GM23338 (cell line): ENCODE measurements around the gene HOXA5. TPM values are rescaled to one million over a fixed set of nuclear protein-coding genes. Genes with fewer than 3 reads are reported as not detected.

Experiments
- ATAC-seq: fragments of 200-7000 bp; cut with Tn5 transposase; 3 replicates; pipeline ENCODE4 v1.9.1; 2020
- DNase-seq: peaks from one replicate; pipeline ENCODE4 v3.0.0-alpha.2; 2015; ENCODE audit warnings: low spot score
- H2AFZ ChIP-seq: fragments of 200-600 bp; sonication (generic); 2 replicates; pipeline ENCODE4 v1.8.0; 2016; ENCODE audit warnings: antibody characterized with exemption, mild to moderate bottlenecking, moderate library complexity
- H3F3A ChIP-seq: fragments of 200-600 bp; sonication (generic); replicated peaks from 2 replicates; pipeline ENCODE4 v1.8.0; 2017; ENCODE audit warnings: antibody characterized with exemption, mixed run types, low read depth
- H3K27ac ChIP-seq: fragments of 200-600 bp; sonication (generic); 2 replicates; pipeline ENCODE4 v1.6.1; 2016; ENCODE audit warnings: low read depth
- H3K27me3 ChIP-seq: fragments of 200-600 bp; sonication (generic); 2 replicates; pipeline ENCODE4 v1.8.0; 2016; ENCODE audit warnings: mild to moderate bottlenecking, mixed run types, moderate library complexity; ENCODE audit not compliant: insufficient read depth
- H3K36me3 ChIP-seq: fragments of 200-600 bp; sonication (generic); 2 replicates; pipeline ENCODE4 v1.8.0; 2016; ENCODE audit warnings: mild to moderate bottlenecking; ENCODE audit not compliant: insufficient read depth
- H3K4me1 ChIP-seq: fragments of 200-600 bp; sonication (generic); 2 replicates; pipeline ENCODE4 v1.8.0; 2016; ENCODE audit warnings: mild to moderate bottlenecking, moderate library complexity; ENCODE audit not compliant: insufficient read depth
- H3K4me2 ChIP-seq: fragments of 200-600 bp; sonication (generic); 2 replicates; pipeline ENCODE4 v1.7.1; 2017; ENCODE audit warnings: mixed run types
- H3K4me3 ChIP-seq: fragments of 200-600 bp; sonication (generic); 2 replicates; pipeline ENCODE4 v1.6.1; 2016; ENCODE audit warnings: mixed run types
- H3K79me2 ChIP-seq: fragments of 200-600 bp; sonication (generic); replicated peaks from 2 replicates; pipeline ENCODE4 v1.8.0; 2017; ENCODE audit warnings: mild to moderate bottlenecking; ENCODE audit not compliant: insufficient read depth
- H3K9me2 ChIP-seq: fragments of 200-600 bp; sonication (generic); 2 replicates; pipeline ENCODE4 v1.8.0; 2017; ENCODE audit not compliant: insufficient read depth
- H4K20me1 ChIP-seq: fragments of 200-600 bp; sonication (generic); replicated peaks from 2 replicates; pipeline ENCODE4 v1.8.0; 2017; ENCODE audit warnings: mild to moderate bottlenecking; ENCODE audit not compliant: insufficient read depth
- H3K27ac Mint-ChIP-seq: 2 replicates; pipeline ENCODE4 v1.8.0; 2020; ENCODE audit warnings: inconsistent platforms, mild to moderate bottlenecking, moderate library complexity, mixed read lengths
- H3K27me3 Mint-ChIP-seq: 3 replicates; pipeline ENCODE4 v1.8.0; 2022; ENCODE audit warnings: low read depth, mild to moderate bottlenecking, moderate library complexity, mixed read lengths, inconsistent platforms; ENCODE audit not compliant: insufficient read depth, poor library complexity
- H3K36me3 Mint-ChIP-seq: 3 replicates; pipeline ENCODE4 v1.8.0; 2021; ENCODE audit warnings: low read depth, mild to moderate bottlenecking, inconsistent platforms, moderate library complexity, mixed read lengths
- H3K4me1 Mint-ChIP-seq: 3 replicates; pipeline ENCODE4 v1.8.0; 2020; ENCODE audit warnings: mild to moderate bottlenecking, inconsistent platforms, mixed read lengths
- H3K4me3 Mint-ChIP-seq: 3 replicates; pipeline ENCODE4 v1.8.0; 2021; ENCODE audit warnings: moderate library complexity, mild to moderate bottlenecking, inconsistent platforms, mixed read lengths
- H3K9me3 Mint-ChIP-seq: 3 replicates; pipeline ENCODE4 v1.8.0; 2020; ENCODE audit warnings: moderate library complexity, mild to moderate bottlenecking, inconsistent platforms, mixed read lengths
- CREB1 ChIP-seq: fragments of 250-450 bp; sonication (Bioruptor Pico); IDR thresholded peaks from 2 replicates; pipeline ENCODE4 v1.5.0; 2020; ENCODE audit warnings: low read depth, mild to moderate bottlenecking, moderate library complexity
- EZH2 ChIP-seq: fragments of 200-600 bp; sonication (generic); IDR thresholded peaks from one replicate; pipeline ENCODE4 v1.8.0; 2017; ENCODE audit warnings: antibody characterized with exemption, mild to moderate bottlenecking, low read depth; ENCODE audit not compliant: unreplicated experiment
- EZH2phosphoT487 ChIP-seq: fragments of 200-600 bp; sonication (generic); IDR thresholded peaks from one replicate; pipeline ENCODE4 v1.8.1; 2018; ENCODE audit warnings: antibody characterized with exemption; ENCODE audit not compliant: unreplicated experiment
- NANOG ChIP-seq: IDR thresholded peaks from 2 replicates; pipeline ENCODE4 v1.6.1; 2016; ENCODE audit warnings: antibody characterized with exemption, borderline replicate concordance
- POLR2AphosphoS5 ChIP-seq: IDR thresholded peaks from 2 replicates; pipeline ENCODE4 v1.6.1; 2016; ENCODE audit warnings: antibody characterized with exemption, low read depth
- STAT1 ChIP-seq: IDR thresholded peaks from one replicate; pipeline ENCODE4 v1.6.1; 2016; ENCODE audit warnings: antibody characterized with exemption; ENCODE audit not compliant: unreplicated experiment
- ZNF114 ChIP-seq: fragments of 250-450 bp; sonication (Bioruptor Pico); IDR thresholded peaks from 2 replicates; pipeline ENCODE4 v1.5.0; 2020; ENCODE audit warnings: mild to moderate bottlenecking, moderate library complexity
- ZNF331 ChIP-seq: fragments of 250-450 bp; sonication (Bioruptor Pico); IDR thresholded peaks from 2 replicates; pipeline ENCODE4 v1.5.0; 2020; ENCODE audit warnings: low read depth, mild to moderate bottlenecking, moderate library complexity
- polyA plus RNA-seq: library from polyadenylated mRNA; unstranded; fragments of >200 nt; fragmentation: Nextera tagmentation; extraction: Ambion mirVana; gene quantifications from 2 replicates; pipeline ENCODE4 v1.2.1, GENCODE V29; 2016
- total RNA-seq: library from RNA; depleted of rRNA; stranded (reverse); fragments of >200 nt; shearing (Covaris generic); gene quantifications from 2 replicates; pipeline ENCODE4 v1.2.3, GENCODE V29; 2014
- TF ChIP-seq, protein P1 (sequence below): fragments of 250-450 bp; sonication (Bioruptor Pico); IDR thresholded peaks from 2 replicates; pipeline ENCODE4 v1.5.0; 2020; ENCODE audit warnings: mild to moderate bottlenecking, moderate library complexity
- TF ChIP-seq, protein P2 (sequence below), 2 experiments: fragments of 200-600 bp in 1 of 2; sonication (generic) in 1 of 2; conservative IDR thresholded peaks; 2 replicates each; pipeline versions ENCODE4 v1.5.1 to v1.6.1; 2016 to 2017; ENCODE audit warnings: antibody characterized with exemption in 2 of 2, low read depth in 2 of 2, mild to moderate bottlenecking in 2 of 2, moderate library complexity in 1 of 2
- TF ChIP-seq, protein P3 (sequence below): IDR thresholded peaks from 2 replicates; pipeline ENCODE4 v1.6.1; 2016; ENCODE audit warnings: antibody characterized with exemption
- TF ChIP-seq, protein P4 (sequence below): IDR thresholded peaks from one replicate; pipeline ENCODE4 v1.6.1; 2018; ENCODE audit warnings: antibody characterized with exemption; ENCODE audit not compliant: unreplicated experiment

The HOXA5 gene
- total and polyA plus RNA-seq, 2 experiments from 2014 or later = not detected

DNA sequence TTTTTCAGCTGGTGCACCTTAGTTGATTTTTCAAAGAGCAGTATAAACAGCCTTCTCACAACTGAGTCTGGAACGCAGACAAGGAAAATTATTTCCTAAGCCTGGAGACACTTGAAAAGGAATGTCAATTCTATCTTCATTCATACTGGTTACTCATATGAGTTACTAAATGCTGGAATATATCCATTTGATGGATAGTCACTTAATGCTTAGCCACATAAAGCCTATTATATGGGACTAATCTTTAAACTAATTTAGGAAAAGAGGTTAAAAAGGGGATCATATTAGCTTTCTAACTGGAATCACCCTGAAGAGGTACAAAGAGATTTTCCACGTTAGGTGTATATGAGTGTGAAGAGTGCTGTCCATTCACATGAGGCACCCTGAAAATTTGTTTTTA, 11.3 kb downstream of the HOXA5 start (continued):
- TF ChIP-seq, protein P1, sequence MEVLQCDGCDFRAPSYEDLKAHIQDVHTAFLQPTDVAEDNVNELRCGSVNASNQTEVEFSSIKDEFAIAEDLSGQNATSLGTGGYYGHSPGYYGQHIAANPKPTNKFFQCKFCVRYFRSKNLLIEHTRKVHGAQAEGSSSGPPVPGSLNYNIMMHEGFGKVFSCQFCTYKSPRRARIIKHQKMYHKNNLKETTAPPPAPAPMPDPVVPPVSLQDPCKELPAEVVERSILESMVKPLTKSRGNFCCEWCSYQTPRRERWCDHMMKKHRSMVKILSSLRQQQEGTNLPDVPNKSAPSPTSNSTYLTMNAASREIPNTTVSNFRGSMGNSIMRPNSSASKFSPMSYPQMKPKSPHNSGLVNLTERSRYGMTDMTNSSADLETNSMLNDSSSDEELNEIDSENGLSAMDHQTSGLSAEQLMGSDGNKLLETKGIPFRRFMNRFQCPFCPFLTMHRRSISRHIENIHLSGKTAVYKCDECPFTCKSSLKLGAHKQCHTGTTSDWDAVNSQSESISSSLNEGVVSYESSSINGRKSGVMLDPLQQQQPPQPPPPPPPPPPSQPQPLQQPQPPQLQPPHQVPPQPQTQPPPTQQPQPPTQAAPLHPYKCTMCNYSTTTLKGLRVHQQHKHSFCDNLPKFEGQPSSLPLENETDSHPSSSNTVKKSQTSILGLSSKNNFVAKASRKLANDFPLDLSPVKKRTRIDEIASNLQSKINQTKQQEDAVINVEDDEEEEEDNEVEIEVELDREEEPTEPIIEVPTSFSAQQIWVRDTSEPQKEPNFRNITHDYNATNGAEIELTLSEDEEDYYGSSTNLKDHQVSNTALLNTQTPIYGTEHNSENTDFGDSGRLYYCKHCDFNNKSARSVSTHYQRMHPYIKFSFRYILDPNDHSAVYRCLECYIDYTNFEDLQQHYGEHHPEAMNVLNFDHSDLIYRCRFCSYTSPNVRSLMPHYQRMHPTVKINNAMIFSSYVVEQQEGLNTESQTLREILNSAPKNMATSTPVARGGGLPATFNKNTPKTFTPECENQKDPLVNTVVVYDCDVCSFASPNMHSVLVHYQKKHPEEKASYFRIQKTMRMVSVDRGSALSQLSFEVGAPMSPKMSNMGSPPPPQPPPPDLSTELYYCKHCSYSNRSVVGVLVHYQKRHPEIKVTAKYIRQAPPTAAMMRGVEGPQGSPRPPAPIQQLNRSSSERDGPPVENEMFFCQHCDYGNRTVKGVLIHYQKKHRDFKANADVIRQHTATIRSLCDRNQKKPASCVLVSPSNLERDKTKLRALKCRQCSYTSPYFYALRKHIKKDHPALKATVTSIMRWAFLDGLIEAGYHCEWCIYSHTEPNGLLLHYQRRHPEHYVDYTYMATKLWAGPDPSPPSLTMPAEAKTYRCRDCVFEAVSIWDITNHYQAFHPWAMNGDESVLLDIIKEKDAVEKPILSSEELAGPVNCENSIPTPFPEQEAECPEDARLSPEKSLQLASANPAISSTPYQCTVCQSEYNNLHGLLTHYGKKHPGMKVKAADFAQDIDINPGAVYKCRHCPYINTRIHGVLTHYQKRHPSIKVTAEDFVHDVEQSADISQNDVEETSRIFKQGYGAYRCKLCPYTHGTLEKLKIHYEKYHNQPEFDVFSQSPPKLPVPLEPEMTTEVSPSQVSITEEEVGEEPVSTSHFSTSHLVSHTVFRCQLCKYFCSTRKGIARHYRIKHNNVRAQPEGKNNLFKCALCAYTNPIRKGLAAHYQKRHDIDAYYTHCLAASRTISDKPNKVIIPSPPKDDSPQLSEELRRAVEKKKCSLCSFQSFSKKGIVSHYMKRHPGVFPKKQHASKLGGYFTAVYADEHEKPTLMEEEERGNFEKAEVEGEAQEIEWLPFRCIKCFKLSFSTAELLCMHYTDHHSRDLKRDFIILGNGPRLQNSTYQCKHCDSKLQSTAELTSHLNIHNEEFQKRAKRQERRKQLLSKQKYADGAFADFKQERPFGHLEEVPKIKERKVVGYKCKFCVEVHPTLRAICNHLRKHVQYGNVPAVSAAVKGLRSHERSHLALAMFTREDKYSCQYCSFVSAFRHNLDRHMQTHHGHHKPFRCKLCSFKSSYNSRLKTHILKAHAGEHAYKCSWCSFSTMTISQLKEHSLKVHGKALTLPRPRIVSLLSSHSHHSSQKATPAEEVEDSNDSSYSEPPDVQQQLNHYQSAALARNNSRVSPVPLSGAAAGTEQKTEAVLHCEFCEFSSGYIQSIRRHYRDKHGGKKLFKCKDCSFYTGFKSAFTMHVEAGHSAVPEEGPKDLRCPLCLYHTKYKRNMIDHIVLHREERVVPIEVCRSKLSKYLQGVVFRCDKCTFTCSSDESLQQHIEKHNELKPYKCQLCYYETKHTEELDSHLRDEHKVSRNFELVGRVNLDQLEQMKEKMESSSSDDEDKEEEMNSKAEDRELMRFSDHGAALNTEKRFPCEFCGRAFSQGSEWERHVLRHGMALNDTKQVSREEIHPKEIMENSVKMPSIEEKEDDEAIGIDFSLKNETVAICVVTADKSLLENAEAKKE (CRISPR knock-in tag) = no peak
- TF ChIP-seq CREB1 (CRISPR knock-in tag) (no peak), ZNF331 (CRISPR knock-in tag) (no peak), NANOG (no peak)
- TF ChIP-seq, protein P2, sequence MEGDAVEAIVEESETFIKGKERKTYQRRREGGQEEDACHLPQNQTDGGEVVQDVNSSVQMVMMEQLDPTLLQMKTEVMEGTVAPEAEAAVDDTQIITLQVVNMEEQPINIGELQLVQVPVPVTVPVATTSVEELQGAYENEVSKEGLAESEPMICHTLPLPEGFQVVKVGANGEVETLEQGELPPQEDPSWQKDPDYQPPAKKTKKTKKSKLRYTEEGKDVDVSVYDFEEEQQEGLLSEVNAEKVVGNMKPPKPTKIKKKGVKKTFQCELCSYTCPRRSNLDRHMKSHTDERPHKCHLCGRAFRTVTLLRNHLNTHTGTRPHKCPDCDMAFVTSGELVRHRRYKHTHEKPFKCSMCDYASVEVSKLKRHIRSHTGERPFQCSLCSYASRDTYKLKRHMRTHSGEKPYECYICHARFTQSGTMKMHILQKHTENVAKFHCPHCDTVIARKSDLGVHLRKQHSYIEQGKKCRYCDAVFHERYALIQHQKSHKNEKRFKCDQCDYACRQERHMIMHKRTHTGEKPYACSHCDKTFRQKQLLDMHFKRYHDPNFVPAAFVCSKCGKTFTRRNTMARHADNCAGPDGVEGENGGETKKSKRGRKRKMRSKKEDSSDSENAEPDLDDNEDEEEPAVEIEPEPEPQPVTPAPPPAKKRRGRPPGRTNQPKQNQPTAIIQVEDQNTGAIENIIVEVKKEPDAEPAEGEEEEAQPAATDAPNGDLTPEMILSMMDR (conservative IDR thresholded peaks at IDR 0.05; ENCODE audit: low read depth in 2 of 2) = no peak

DNA sequence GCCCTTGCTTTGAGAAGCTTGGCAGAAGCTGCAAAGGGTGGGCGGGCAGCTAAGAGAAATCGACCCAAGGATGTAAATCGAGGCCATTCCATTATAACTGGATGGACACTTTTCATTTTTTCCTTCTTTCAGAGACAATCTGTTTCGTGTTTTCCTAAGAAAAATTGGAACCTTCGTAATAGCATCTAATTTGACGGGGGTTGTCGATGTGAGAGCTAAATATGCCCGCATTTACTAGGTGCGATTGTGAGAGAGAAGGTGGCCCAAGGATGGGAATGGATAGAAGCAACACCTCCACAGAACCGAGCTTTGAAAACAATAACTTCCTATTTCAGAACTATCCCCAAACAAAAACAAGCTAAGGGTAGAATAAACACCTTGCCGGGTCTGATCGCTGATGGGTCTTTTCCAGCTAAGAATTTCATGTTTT, 12.1 kb downstream of the HOXA5 start:
- H3K27me3 ChIP-seq = peaks cover 100% of the 10 kb centered on the region
- peak overlapping the region; percentile 84 for H3K4me2 ChIP-seq
- no peak overlapping the region for H3K27ac Mint-ChIP-seq
- no peaks in the 10 kb centered on the region for H3K79me2 ChIP-seq
- H3K4me3 Mint-ChIP-seq = peak overlapping the region; percentile 53
- no peaks in the 10 kb centered on the region; the same call in 2 of the 3 replicates for H3K4me1 Mint-ChIP-seq
- H3F3A ChIP-seq = peaks cover 54% of the 10 kb centered on the region
- H3K9me3 Mint-ChIP-seq = no peaks in the 10 kb centered on the region; the same call in 2 of the 3 replicates
- no peak for DNase-seq
- no peaks in the 10 kb centered on the region for H3K9me2 ChIP-seq
- no peaks in the 10 kb centered on the region for H3K36me3 ChIP-seq
- H3K4me1 ChIP-seq = peaks cover 7% of the 10 kb centered on the region; the same call in 1 of the 2 replicates
- H3K27me3 Mint-ChIP-seq = peaks cover 96% of the 10 kb centered on the region
- no peaks in the 10 kb centered on the region for H3K36me3 Mint-ChIP-seq
- no peak for ATAC-seq
- H4K20me1 ChIP-seq = peaks cover 65% of the 10 kb centered on the region
- H3K27ac ChIP-seq = no peak overlapping the region
- H3K4me3 ChIP-seq = peak overlapping the region; percentile 62
- peak overlapping the region; percentile 56; the same call in 1 of the 2 replicates for H2AFZ ChIP-seq
- TF ChIP-seq ZNF114 (CRISPR knock-in tag) (no peak), EZH2 (peak; percentile 87), POLR2AphosphoS5 (no peak), STAT1 (no peak), EZH2phosphoT487 (peak; percentile 6)
- TF ChIP-seq, protein P3, sequence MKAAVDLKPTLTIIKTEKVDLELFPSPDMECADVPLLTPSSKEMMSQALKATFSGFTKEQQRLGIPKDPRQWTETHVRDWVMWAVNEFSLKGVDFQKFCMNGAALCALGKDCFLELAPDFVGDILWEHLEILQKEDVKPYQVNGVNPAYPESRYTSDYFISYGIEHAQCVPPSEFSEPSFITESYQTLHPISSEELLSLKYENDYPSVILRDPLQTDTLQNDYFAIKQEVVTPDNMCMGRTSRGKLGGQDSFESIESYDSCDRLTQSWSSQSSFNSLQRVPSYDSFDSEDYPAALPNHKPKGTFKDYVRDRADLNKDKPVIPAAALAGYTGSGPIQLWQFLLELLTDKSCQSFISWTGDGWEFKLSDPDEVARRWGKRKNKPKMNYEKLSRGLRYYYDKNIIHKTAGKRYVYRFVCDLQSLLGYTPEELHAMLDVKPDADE = no peak
- TF ChIP-seq, protein P4, sequence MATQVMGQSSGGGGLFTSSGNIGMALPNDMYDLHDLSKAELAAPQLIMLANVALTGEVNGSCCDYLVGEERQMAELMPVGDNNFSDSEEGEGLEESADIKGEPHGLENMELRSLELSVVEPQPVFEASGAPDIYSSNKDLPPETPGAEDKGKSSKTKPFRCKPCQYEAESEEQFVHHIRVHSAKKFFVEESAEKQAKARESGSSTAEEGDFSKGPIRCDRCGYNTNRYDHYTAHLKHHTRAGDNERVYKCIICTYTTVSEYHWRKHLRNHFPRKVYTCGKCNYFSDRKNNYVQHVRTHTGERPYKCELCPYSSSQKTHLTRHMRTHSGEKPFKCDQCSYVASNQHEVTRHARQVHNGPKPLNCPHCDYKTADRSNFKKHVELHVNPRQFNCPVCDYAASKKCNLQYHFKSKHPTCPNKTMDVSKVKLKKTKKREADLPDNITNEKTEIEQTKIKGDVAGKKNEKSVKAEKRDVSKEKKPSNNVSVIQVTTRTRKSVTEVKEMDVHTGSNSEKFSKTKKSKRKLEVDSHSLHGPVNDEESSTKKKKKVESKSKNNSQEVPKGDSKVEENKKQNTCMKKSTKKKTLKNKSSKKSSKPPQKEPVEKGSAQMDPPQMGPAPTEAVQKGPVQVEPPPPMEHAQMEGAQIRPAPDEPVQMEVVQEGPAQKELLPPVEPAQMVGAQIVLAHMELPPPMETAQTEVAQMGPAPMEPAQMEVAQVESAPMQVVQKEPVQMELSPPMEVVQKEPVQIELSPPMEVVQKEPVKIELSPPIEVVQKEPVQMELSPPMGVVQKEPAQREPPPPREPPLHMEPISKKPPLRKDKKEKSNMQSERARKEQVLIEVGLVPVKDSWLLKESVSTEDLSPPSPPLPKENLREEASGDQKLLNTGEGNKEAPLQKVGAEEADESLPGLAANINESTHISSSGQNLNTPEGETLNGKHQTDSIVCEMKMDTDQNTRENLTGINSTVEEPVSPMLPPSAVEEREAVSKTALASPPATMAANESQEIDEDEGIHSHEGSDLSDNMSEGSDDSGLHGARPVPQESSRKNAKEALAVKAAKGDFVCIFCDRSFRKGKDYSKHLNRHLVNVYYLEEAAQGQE = no peak
